Mesendoderm (in vitro differentiated cells): ENCODE results near the gene TLE4.

Experiments
- DNase-seq: peaks from one replicate; pipeline ENCODE4 v3.0.0; 2013
- H2AK5ac ChIP-seq: 2 replicates; pipeline ENCODE4 v1.6.1; 2013; ENCODE audit warnings: low read length, inconsistent platforms
- H2BK120ac ChIP-seq: 2 replicates; pipeline ENCODE4 v1.6.1; 2013; ENCODE audit warnings: low read depth, mild to moderate bottlenecking, low read length, moderate library complexity, mixed read lengths
- H2BK15ac ChIP-seq: replicated peaks from 2 replicates; pipeline ENCODE4 v1.6.1; 2013; ENCODE audit warnings: low read depth, mild to moderate bottlenecking, moderate library complexity
- H2BK5ac ChIP-seq: 2 replicates; pipeline ENCODE4 v1.6.1; 2013; ENCODE audit warnings: low read length, inconsistent platforms
- H3K18ac ChIP-seq: 2 replicates; pipeline ENCODE4 v1.6.1; 2013; ENCODE audit warnings: mild to moderate bottlenecking, low read length, mixed read lengths
- H3K23ac ChIP-seq: one replicate; pipeline ENCODE4 v1.6.1; 2013; ENCODE audit warnings: low read length
- H3K27ac ChIP-seq: 2 replicates; pipeline ENCODE4 v1.5.1; 2013; ENCODE audit warnings: low read depth, mild to moderate bottlenecking, inconsistent platforms, low read length, moderate library complexity
- H3K27me3 ChIP-seq: 2 replicates; pipeline ENCODE4 v1.6.1; 2013; ENCODE audit warnings: low read length, control low read depth, mild to moderate bottlenecking, inconsistent platforms; ENCODE audit not compliant: insufficient read depth, poor library complexity
- H3K36me3 ChIP-seq: 2 replicates; pipeline ENCODE4 v1.6.1; 2013; ENCODE audit warnings: low read length, inconsistent platforms; ENCODE audit not compliant: control insufficient read depth, insufficient read depth
- H3K4ac ChIP-seq: one replicate; pipeline ENCODE4 v1.6.1; 2013; ENCODE audit warnings: low read depth, mild to moderate bottlenecking, low read length, moderate library complexity
- H3K4me1 ChIP-seq: 2 replicates; pipeline ENCODE4 v1.6.1; 2013; ENCODE audit warnings: low read depth, low read length, inconsistent platforms; ENCODE audit not compliant: control insufficient read depth
- H3K4me2 ChIP-seq: 2 replicates; pipeline ENCODE4 v1.6.1; 2013; ENCODE audit warnings: low read length
- H3K4me3 ChIP-seq: 2 replicates; pipeline ENCODE4 v1.5.1; 2013; ENCODE audit warnings: mild to moderate bottlenecking, low read length
- H3K56ac ChIP-seq: one replicate; pipeline ENCODE4 v1.6.1; 2013; ENCODE audit warnings: low read length
- H3K79me1 ChIP-seq: 2 replicates; pipeline ENCODE4 v1.6.1; 2013; ENCODE audit warnings: low read length, inconsistent platforms
- H3K79me2 ChIP-seq: 2 replicates; pipeline ENCODE4 v1.6.1; 2013; ENCODE audit warnings: mild to moderate bottlenecking, low read length; ENCODE audit not compliant: control insufficient read depth, insufficient read depth
- H3K9ac ChIP-seq: 2 replicates; pipeline ENCODE4 v1.6.1; 2013; ENCODE audit warnings: low read length, inconsistent platforms
- H4K5ac ChIP-seq: one replicate; pipeline ENCODE4 v1.6.1; 2013; ENCODE audit warnings: low read length
- H4K8ac ChIP-seq: one replicate; pipeline ENCODE4 v1.6.1; 2013; ENCODE audit warnings: low read depth, mild to moderate bottlenecking, control low read depth, low read length, moderate library complexity
- WGBS: extraction: QIAGEN DNeasy Blood & Tissue Kit; methylation state at CpG from one replicate; pipeline ENCODE4 v1.1.7; 2013; ENCODE audit warnings: low lambda C conversion rate, missing lambda C conversion rate; ENCODE audit not compliant: insufficient coverage; ENCODE audit errors: extremely low coverage; 5-methylcytosine and 5-hydroxymethylcytosine counted together

TLE4 gene

GRCh38 chr9:79642671-79643070 is 70.9 kb downstream of the TLE4 start:
- no peak overlapping the region for H3K56ac ChIP-seq
- H2BK15ac ChIP-seq = no peak overlapping the region
- H3K27ac ChIP-seq = no peak overlapping the region
- H3K4ac ChIP-seq = no peak overlapping the region
- H2BK5ac ChIP-seq = no peak overlapping the region
- H3K79me1 ChIP-seq = peaks cover 2% of the 10 kb centered on the region
- H3K4me3 ChIP-seq = no peak overlapping the region
- H3K4me1 ChIP-seq = no peaks in the 10 kb centered on the region
- no peak overlapping the region for H3K9ac ChIP-seq
- no peak for DNase-seq
- H4K8ac ChIP-seq = no peak overlapping the region
- H3K4me2 ChIP-seq = no peak overlapping the region
- no peaks in the 10 kb centered on the region for H3K79me2 ChIP-seq
- H4K5ac ChIP-seq = no peak overlapping the region
- no peaks in the 10 kb centered on the region for H3K36me3 ChIP-seq
- H3K23ac ChIP-seq = no peak overlapping the region
- H2BK120ac ChIP-seq = no peak overlapping the region
- H3K18ac ChIP-seq = no peak overlapping the region
- no CpG with 5 or more reads among the region's 2 CpGs for whole genome bisulfite sequencing
- H3K27me3 ChIP-seq = no peaks in the 10 kb centered on the region
- no peak overlapping the region for H2AK5ac ChIP-seq

DNA sequence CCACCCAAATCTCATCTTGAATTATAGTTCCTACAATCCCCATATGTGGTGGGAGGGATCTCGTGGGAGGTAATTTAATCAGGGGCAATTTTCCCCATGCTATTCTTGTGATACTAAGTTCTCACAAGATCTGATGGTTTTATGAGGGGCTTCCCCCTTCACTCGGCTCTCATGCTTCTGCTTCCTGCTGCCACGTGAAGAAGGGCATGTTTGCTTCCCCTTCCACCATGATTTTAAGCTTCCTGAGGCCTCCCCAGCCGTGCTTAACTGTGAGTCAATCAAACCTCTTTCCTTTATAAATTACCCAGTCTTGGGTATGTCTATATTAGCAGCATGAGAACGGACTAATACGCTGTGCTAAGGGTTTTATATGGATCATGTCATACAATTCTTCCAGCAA is 72.3 kb downstream of the TLE4 start:
- no peak overlapping the region for H2BK5ac ChIP-seq
- no peak overlapping the region for H2BK120ac ChIP-seq
- no peak overlapping the region for H3K9ac ChIP-seq
- H3K27ac ChIP-seq = no peak overlapping the region
- no peak overlapping the region for H2AK5ac ChIP-seq
- H3K23ac ChIP-seq = no peak overlapping the region
- H3K4me3 ChIP-seq = no peak overlapping the region
- no peak overlapping the region for H4K5ac ChIP-seq
- no peak overlapping the region for H3K56ac ChIP-seq
- H3K27me3 ChIP-seq = no peaks in the 10 kb centered on the region
- H3K4me2 ChIP-seq = no peak overlapping the region
- H3K79me1 ChIP-seq = peaks cover 2% of the 10 kb centered on the region
- H2BK15ac ChIP-seq = no peak overlapping the region
- no CpG with 5 or more reads among the region's 6 CpGs for WGBS
- no peaks in the 10 kb centered on the region for H3K36me3 ChIP-seq
- H3K4me1 ChIP-seq = no peaks in the 10 kb centered on the region
- H3K79me2 ChIP-seq = no peaks in the 10 kb centered on the region
- H4K8ac ChIP-seq = no peak overlapping the region
- no peak for DNase-seq
- no peak overlapping the region for H3K18ac ChIP-seq
- no peak overlapping the region for H3K4ac ChIP-seq

- H3K36me3 ChIP-seq = no peaks in the 10 kb centered on the region
Measured at GRCh38 chr9:79644601-79645000, 72.8 kb downstream of the TLE4 start.

GRCh38 chr9:79645110-79645509 is 73.3 kb downstream of the TLE4 start:
- H3K18ac ChIP-seq = no peak overlapping the region
- H2BK120ac ChIP-seq = no peak overlapping the region
- no peaks in the 10 kb centered on the region for H3K36me3 ChIP-seq
- H4K8ac ChIP-seq = no peak overlapping the region
- H3K27me3 ChIP-seq = no peaks in the 10 kb centered on the region
- H3K23ac ChIP-seq = no peak overlapping the region
- no peak overlapping the region for H2AK5ac ChIP-seq
- H3K4me1 ChIP-seq = no peaks in the 10 kb centered on the region
- H3K79me2 ChIP-seq = no peaks in the 10 kb centered on the region
- no peak for DNase-seq
- no peak overlapping the region for H3K27ac ChIP-seq
- H3K9ac ChIP-seq = no peak overlapping the region
- no peak overlapping the region for H3K56ac ChIP-seq
- H3K4me2 ChIP-seq = no peak overlapping the region
- no peak overlapping the region for H3K4me3 ChIP-seq
- peaks cover 2% of the 10 kb centered on the region for H3K79me1 ChIP-seq
- WGBS = no CpG with 5 or more reads among the region's 3 CpGs
- no peak overlapping the region for H2BK15ac ChIP-seq
- H3K4ac ChIP-seq = no peak overlapping the region
- no peak overlapping the region for H2BK5ac ChIP-seq
- H4K5ac ChIP-seq = no peak overlapping the region

More at GRCh38 chr9:79644601-79645000, 72.8 kb downstream of the TLE4 start:
- Histone ChIP-seq H3K79me1 (peaks cover 2% of the 10 kb centered on the region), H3K4me1 (no peaks in the 10 kb centered on the region), H3K27ac (no peak overlapping the region), H3K18ac (no peak overlapping the region), H2BK120ac (no peak overlapping the region), H3K4ac (no peak overlapping the region), H3K27me3 (no peaks in the 10 kb centered on the region), H2AK5ac (no peak overlapping the region), H2BK15ac (no peak overlapping the region), H3K79me2 (no peaks in the 10 kb centered on the region), H3K4me2 (no peak overlapping the region), H4K5ac (no peak overlapping the region), H3K23ac (no peak overlapping the region), H4K8ac (no peak overlapping the region), H3K56ac (no peak overlapping the region), H3K4me3 (no peak overlapping the region), H3K9ac (no peak overlapping the region), H2BK5ac (no peak overlapping the region)
- DNase-seq = no peak
- no CpG with 5 or more reads among the region's 4 CpGs for WGBS

- Histone ChIP-seq H2AK5ac (no peak overlapping the region), H3K4me1 (no peaks in the 10 kb centered on the region), H3K36me3 (no peaks in the 10 kb centered on the region), H3K18ac (no peak overlapping the region), H3K79me2 (no peaks in the 10 kb centered on the region), H3K56ac (no peak overlapping the region), H2BK15ac (no peak overlapping the region), H2BK120ac (no peak overlapping the region), H4K8ac (no peak overlapping the region), H3K27me3 (no peaks in the 10 kb centered on the region), H3K27ac (no peak overlapping the region), H4K5ac (no peak overlapping the region), H3K23ac (no peak overlapping the region), H3K4me2 (no peak overlapping the region), H2BK5ac (no peak overlapping the region), H3K4ac (no peak overlapping the region), H3K9ac (no peak overlapping the region), H3K79me1 (peaks cover 2% of the 10 kb centered on the region), H3K4me3 (no peak overlapping the region)
- WGBS = no CpG with 5 or more reads among the region's 1 CpG
- no peak for DNase-seq
Measured at GRCh38 chr9:79646096-79646495, 74.3 kb downstream of the TLE4 start.

DNA sequence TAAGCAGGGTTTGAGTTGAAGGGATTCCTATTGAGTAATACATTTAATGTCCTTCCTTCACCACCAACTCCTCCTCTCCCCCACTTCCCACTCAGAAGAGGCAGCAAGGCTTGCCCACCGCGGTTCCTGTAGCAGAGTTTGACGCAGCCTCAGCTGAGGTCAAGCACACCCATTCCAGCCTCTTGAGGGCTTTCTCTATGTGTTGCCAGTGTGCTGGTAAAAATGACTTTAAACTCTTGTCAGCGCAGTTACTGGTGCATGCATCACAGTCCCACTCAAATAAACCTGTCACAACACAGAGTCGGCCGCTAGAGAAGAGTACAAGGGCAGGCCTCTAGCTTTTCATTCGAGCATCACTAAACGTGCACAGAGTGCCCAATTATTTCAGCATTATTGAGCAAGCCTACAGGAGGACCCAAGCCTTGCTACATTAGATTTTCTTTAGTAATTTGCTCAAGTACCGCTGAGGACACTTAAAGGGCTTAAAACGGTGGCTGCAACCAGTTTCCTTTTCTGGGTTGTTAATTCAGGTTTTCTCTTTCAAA is 79.6 kb downstream of the TLE4 start:
- Histone ChIP-seq H3K79me1 (no peaks in the 10 kb centered on the region), H2BK120ac (no peak overlapping the region), H3K36me3 (no peaks in the 10 kb centered on the region), H3K56ac (no peak overlapping the region), H4K8ac (no peak overlapping the region), H3K23ac (no peak overlapping the region), H3K27me3 (no peaks in the 10 kb centered on the region), H3K79me2 (no peaks in the 10 kb centered on the region), H2BK5ac (no peak overlapping the region), H3K9ac (no peak overlapping the region), H4K5ac (no peak overlapping the region), H2BK15ac (no peak overlapping the region), H3K4me1 (no peaks in the 10 kb centered on the region), H3K4ac (no peak overlapping the region), H2AK5ac (no peak overlapping the region), H3K18ac (no peak overlapping the region), H3K4me3 (no peak overlapping the region), H3K4me2 (no peak overlapping the region), H3K27ac (no peak overlapping the region)
- no peak for DNase-seq
- no CpG with 5 or more reads among the region's 10 CpGs for WGBS
